ELR (cell line): Measurements from ENCODE around the gene CGNL1.

Experiments
- DNase-seq: peaks from one replicate; pipeline ENCODE4 v3.0.0-alpha.2; 2015; ENCODE audit warnings: low read depth

CGNL1 gene

GRCh38 chr15:57571725-57572124, 195.4 kb downstream of the CGNL1 start:
- DNase-seq = no peak

- no peak for DNase-seq
These were observed 196.2 kb downstream of the CGNL1 start for GRCh38 chr15:57572468-57572867.

GRCh38 chr15:57573151-57573550, 196.8 kb downstream of the CGNL1 start:
- no peak for DNase-seq

- DNase-seq = no peak
These were observed 199.1 kb downstream of the CGNL1 start for GRCh38 chr15:57575363-57575762.

- no peak for DNase-seq
These were observed 202.1 kb downstream of the CGNL1 start for GRCh38 chr15:57578288-57578900.

GRCh38 chr15:57580428-57580827, 204.1 kb downstream of the CGNL1 start:
- DNase-seq = no peak

GRCh38 chr15:57580866-57581265, 204.6 kb downstream of the CGNL1 start:
- DNase-seq = no peak

GRCh38 chr15:57582090-57582489, 205.8 kb downstream of the CGNL1 start:
- DNase-seq = peak; percentile 39

GRCh38 chr15:57583282-57583681, 207.0 kb downstream of the CGNL1 start:
- no peak for DNase-seq

GRCh38 chr15:57583720-57584119, 207.4 kb downstream of the CGNL1 start:
- DNase-seq = no peak

- peak; percentile 82 for DNase-seq
These were observed 210.5 kb downstream of the CGNL1 start for GRCh38 chr15:57586661-57587424.

- DNase-seq = no peak
These were observed 213.0 kb downstream of the CGNL1 start for GRCh38 chr15:57589281-57589680.

GRCh38 chr15:57589754-57590153, 213.4 kb downstream of the CGNL1 start:
- DNase-seq = no peak

- DNase-seq = no peak
These were observed 215.0 kb downstream of the CGNL1 start for GRCh38 chr15:57591237-57591821.

GRCh38 chr15:57591822-57592367, 215.6 kb downstream of the CGNL1 start, which contains the start of gene MYZAP:
MYZAP (plus strand) TSS chr15:57591904; CDS start chr15:57592035, 131 bp downstream.
- DNase-seq = peak; percentile 52

- no peak for DNase-seq
These were observed 216.1 kb downstream of the CGNL1 start for GRCh38 chr15:57592426-57592825.

GRCh38 chr15:57592836-57593420, 216.6 kb downstream of the CGNL1 start:
- no peak for DNase-seq

- DNase-seq = no peak
These were observed 218.2 kb downstream of the CGNL1 start for GRCh38 chr15:57594479-57594878.

GRCh38 chr15:57595011-57595866, 218.9 kb downstream of the CGNL1 start:
- no peak for DNase-seq

GRCh38 chr15:57596301-57596855, 220.1 kb downstream of the CGNL1 start:
- no peak for DNase-seq

- DNase-seq = no peak
These were observed 220.7 kb downstream of the CGNL1 start for GRCh38 chr15:57596978-57597377.
